Measurements from ENCODE around the gene KLLN.
"Not testable (repeated sequence)": the region's sequence is repeated elsewhere in the genome, so short reads cannot be mapped to it uniquely, and the experiment has no call there.

Gene KLLN

DNA sequence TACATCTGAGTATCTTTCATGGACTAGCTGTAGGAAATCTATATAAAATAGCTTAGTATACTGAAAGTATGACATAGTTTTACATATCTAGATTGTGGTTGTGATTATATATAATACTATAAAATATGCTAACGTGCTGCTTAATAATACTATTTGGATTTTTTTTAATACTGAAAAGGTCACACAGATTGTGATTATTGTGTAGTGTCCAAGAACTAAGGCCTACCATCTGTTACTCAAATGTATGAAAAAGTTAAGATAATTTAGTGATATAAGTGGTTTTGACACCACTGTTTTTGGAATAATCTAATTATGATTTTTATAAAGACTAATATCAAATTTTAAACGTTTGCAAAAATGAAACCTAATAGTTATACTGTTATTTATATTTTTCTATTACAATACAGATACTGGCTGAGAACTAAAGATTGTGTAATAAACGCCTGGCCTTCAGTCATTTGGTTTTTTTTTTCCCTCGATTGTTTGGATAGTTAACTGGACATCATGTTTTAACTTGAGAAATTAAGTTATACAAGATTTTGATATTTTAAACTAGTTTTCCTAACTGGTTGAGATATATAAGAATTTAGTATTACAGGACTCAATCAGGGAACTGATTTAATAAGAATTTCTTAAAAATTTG is 12.7 kb upstream of the KLLN start:
- peaks cover 45% of the 10 kb centered on the region for H3K36me3 Mint-ChIP-seq (ENCODE audit: low read depth)
- no peak overlapping the region for H3K4me3 Mint-ChIP-seq
- no peak overlapping the region for H3K27ac Mint-ChIP-seq
- H3K9me3 Mint-ChIP-seq, result no peaks in the 10 kb centered on the region
- peaks cover 22% of the 10 kb centered on the region for H3K4me1 Mint-ChIP-seq (ENCODE audit: low read depth)
- intact Hi-C loops (cut with micrococcal nuclease), result no loop called here
- H3K27me3 Mint-ChIP-seq, result no peaks in the 10 kb centered on the region

DNA sequence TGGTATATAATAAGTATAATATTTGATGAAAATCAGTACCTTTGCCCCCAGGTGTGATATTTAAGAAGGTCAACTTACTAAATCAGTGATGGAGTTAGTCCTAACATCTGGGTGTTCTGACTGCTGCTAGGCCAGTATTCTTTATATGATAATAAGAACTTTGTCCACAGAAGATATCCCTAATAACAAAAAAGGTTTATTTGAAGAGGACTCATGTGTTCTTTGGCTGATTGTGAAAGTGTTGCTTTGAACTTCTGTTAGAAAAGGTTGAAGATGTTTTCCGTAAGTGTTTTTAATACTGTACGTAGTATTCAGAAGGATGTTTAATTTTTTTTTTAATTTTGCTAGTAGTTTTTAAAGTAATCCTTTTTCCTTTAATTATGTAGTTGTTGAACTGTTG is 10.3 kb upstream of the KLLN start:
- Mint-ChIP-seq H3K9me3 (no peaks in the 10 kb centered on the region), H3K36me3 (ENCODE audit: low read depth) (peaks cover 28% of the 10 kb centered on the region), H3K4me1 (ENCODE audit: low read depth) (peaks cover 19% of the 10 kb centered on the region), H3K27ac (no peak overlapping the region), H3K27me3 (no peaks in the 10 kb centered on the region), H3K4me3 (no peak overlapping the region)
- intact Hi-C loops (cut with micrococcal nuclease), result loop anchor here (5.0 kb wide), 2 partner anchors 44 to 64 kb away; no protein-coding TSS in a partner anchor

DNA sequence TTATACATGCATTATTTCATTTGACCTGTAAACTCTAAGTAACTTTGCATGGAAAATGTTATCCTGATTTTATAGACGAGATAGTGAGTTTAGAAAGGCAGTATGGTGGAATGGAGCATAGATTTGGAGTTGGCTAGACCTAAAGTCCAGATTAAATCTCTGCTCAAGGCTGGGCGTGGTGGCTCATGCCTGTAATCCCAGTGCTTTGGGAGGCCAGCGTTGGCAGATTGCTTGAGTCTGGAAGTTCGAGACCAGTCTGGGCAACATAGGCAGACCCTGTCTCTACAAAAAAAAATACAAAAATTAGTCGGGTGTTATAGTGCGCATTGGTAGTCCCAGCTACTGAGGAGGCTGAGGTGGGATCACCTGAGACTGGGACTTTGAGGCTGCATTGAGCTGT is 9.5 kb upstream of the KLLN start:
- Mint-ChIP-seq H3K36me3 (ENCODE audit: low read depth) (peaks cover 20% of the 10 kb centered on the region), H3K4me3 (no peak overlapping the region), H3K4me1 (ENCODE audit: low read depth) (peaks cover 18% of the 10 kb centered on the region), H3K9me3 (no peaks in the 10 kb centered on the region), H3K27ac (no peak overlapping the region), H3K27me3 (no peaks in the 10 kb centered on the region)
- intact Hi-C loops (cut with micrococcal nuclease), result loop anchor here (5.0 kb wide), 2 partner anchors 44 to 64 kb away; no protein-coding TSS in a partner anchor

DNA sequence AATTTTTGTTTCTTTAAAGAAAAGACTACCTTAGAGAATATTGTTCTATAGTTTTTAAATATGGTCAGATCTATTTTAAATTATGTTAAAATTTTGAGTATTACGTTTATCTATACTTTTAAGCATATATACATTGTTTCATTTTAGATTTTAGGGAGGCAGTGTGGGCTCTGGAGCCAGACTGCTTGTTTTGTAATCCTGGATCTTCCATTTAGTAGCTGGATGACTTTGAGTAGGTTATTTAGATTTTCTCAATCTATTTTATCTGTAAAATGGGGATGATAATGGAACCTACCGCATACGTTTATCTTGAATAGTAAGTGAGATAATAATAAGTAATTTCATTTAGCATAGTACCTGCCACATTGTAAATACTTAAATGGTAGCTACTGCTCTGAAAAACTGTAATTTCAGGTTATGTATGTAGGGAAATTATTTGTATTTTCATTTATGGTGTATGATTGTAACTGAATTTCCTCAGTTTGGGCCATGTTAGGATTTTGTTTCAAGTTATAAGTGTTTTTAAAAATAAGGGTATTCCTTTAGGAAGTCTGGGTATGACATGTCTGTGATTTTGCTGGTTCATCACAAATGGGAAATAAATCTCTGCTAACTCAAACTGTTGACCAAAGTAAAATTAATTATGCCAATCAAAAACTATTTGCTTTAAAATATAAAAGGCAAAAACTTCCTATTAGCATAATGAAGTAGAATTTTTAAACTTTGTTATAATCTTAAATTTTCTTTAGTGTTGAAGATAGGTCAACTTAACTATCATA is 6.6 kb upstream of the KLLN start:
- Mint-ChIP-seq H3K4me3 (no peak overlapping the region), H3K27me3 (no peaks in the 10 kb centered on the region), H3K4me1 (ENCODE audit: low read depth) (peaks cover 27% of the 10 kb centered on the region), H3K36me3 (ENCODE audit: low read depth) (peaks cover 33% of the 10 kb centered on the region), H3K27ac (no peak overlapping the region), H3K9me3 (no peaks in the 10 kb centered on the region)
- intact Hi-C loops (cut with micrococcal nuclease), result loop anchor here (5.0 kb wide), 2 partner anchors 47 to 67 kb away; no protein-coding TSS in a partner anchor

DNA sequence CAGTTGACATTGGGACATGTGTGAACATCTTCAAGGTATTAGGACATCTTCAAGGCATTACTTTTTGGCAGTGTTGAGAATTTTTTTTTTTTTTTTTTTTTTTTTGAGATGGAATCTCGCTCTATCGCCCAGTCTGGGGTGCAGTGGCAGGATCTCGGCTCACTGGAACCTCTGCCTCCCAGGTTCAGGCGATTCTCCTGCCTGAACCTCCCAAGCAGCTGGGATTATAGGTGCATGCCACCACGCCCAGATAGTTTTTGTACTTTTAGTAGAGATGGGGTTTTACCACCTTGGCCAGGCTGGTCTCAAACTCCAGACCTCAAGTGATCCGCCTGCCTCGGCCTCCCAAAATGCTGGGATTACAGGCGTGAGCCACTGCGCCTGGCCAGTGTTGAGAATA is 5.8 kb upstream of the KLLN start:
- H3K27ac Mint-ChIP-seq; H3K9me3 Mint-ChIP-seq; intact Hi-C loops (cut with micrococcal nuclease); H3K27me3 Mint-ChIP-seq: not testable (repeated sequence)
- Mint-ChIP-seq H3K4me3 (peak overlapping the region; percentile 51), H3K36me3 (ENCODE audit: low read depth) (peaks cover 41% of the 10 kb centered on the region), H3K4me1 (ENCODE audit: low read depth) (peaks cover 27% of the 10 kb centered on the region)

DNA sequence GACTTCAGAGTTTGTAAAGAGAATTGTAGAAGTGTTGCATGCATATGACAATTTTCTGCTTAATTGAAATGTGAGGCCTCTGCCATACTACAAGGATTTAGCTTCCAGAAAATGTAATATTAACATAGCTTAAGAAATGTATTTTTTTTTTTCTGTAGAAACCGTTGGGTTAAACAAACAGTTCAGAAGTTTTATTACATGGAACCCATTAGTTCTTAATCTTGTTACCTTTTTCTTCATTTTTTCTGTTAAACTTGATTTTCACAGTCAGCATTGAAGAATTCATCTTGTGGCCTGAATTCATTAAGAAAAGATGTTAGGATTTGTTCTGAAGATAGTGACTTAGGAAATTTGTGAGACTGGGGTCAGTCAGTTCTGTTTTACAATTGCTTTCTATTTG is 4.9 kb upstream of the KLLN start:
- Mint-ChIP-seq H3K27me3 (no peaks in the 10 kb centered on the region), H3K36me3 (ENCODE audit: low read depth) (peaks cover 45% of the 10 kb centered on the region), H3K4me1 (ENCODE audit: low read depth) (peaks cover 27% of the 10 kb centered on the region), H3K27ac (no peak overlapping the region), H3K9me3 (no peaks in the 10 kb centered on the region), H3K4me3 (peak overlapping the region; percentile 51)
- intact Hi-C loops (cut with micrococcal nuclease), result no loop called here

DNA sequence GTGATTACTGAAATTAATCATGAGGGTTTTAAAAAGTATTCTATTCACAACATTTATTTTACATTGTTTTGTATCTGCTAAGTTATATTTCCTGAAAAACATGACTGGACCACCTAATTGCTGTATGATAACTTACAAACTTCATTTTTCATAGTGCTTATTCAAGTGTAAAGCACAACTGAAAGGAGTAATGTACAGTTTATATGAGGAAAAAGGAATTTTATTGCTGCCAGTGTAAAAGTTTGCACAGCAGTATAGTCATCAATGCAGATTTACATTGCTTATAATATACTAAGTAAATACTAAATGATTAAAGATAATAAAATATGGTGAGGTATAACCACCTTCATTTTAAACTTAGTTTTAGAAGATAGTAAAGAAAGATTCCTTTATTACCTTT is 4.1 kb upstream of the KLLN start:
- Mint-ChIP-seq H3K9me3 (no peaks in the 10 kb centered on the region), H3K27ac (peak overlapping the region; percentile 96), H3K36me3 (ENCODE audit: low read depth) (peaks cover 47% of the 10 kb centered on the region), H3K27me3 (no peaks in the 10 kb centered on the region), H3K4me1 (ENCODE audit: low read depth) (peaks cover 21% of the 10 kb centered on the region), H3K4me3 (peak overlapping the region; percentile 60)
- intact Hi-C loops (cut with micrococcal nuclease), result no loop called here

DNA sequence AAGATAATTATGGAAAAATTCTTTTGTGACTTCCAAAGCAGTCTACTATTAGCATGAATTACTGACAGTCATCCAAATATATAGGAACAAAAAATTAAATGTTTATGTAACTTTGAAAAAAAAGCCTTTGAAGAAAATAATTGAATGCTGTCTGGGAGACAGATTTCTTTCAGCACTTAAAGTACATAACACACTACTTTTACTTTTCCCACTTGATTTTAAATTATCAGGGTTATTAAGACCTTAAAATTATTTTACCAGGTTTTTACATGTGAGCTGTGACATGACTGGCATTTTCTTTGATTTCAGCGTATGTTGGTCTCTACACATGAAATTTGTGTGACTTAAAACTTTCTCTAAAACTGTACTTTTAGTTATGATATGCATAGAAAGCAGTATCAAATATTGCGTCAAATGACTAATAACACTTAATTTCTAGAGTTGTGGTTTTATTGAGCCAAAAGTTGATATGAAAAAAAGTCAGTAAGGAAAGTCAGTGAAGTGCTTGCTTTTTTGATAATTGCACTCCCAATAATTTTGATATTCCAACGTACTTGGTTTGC is 3.2 kb upstream of the KLLN start:
- intact Hi-C loops (cut with micrococcal nuclease), result no loop called here
- no peaks in the 10 kb centered on the region for H3K9me3 Mint-ChIP-seq
- no peaks in the 10 kb centered on the region for H3K27me3 Mint-ChIP-seq
- H3K27ac Mint-ChIP-seq, result peak overlapping the region; percentile 96
- peak overlapping the region; percentile 99 for H3K4me3 Mint-ChIP-seq
- H3K36me3 Mint-ChIP-seq (ENCODE audit: low read depth), result peaks cover 51% of the 10 kb centered on the region
- H3K4me1 Mint-ChIP-seq (ENCODE audit: low read depth), result peaks cover 26% of the 10 kb centered on the region

DNA sequence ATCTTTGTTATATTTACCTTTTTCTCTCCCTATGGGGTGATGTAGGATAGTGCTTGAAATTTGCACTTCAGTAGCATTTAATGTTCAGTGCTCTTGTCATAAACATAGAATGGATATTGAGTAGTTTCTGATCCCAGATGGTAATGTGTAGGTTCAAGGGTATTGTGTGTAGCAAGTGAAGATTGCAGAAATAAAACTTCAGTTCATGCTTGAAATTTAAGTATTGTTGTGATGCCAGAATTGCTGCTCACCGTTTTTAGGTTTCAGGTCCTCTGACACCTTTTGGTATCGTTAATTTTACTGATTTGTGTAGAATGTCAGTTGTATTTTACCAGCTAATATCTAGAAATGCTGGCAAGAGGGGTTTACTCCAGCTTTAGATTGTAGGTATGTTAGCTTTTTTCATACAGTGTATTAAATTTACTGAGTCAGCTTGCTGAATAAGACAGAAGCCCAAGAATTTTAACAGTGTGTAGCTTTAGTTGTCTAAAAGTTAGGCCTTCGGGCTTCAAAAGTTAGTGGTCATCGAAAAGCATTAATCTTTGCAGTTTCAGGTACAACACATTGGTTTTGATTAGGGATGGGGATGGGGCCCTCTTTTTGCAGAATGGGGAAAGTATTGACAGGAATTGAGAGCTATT is 2.0 kb upstream of the KLLN start:
- Mint-ChIP-seq H3K27me3 (no peaks in the 10 kb centered on the region), H3K27ac (peak overlapping the region; percentile 96), H3K4me3 (peak overlapping the region; percentile 99), H3K36me3 (ENCODE audit: low read depth) (peaks cover 43% of the 10 kb centered on the region), H3K4me1 (ENCODE audit: low read depth) (peaks cover 30% of the 10 kb centered on the region), H3K9me3 (no peaks in the 10 kb centered on the region)
- intact Hi-C loops (cut with micrococcal nuclease), result no loop called here

DNA sequence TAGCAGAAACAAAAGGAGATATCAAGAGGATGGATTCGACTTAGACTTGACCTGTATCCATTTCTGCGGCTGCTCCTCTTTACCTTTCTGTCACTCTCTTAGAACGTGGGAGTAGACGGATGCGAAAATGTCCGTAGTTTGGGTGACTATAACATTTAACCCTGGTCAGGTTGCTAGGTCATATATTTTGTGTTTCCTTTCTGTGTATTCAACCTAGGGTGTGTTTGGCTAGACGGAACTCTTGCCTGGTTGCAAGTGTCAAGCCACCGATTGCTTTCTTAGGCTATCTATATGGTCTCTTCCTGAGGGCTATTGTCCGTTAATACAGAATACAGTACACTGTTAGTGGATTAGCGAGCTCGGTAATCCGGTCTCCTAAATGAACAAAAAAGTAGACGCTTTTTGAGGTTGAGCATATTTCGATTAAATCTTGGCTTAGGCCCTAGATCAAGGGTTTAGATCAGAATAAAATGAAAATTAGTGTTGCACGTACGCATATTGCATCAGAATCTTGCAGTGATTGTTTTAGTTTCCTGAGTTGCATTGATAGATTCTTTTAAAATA is 1.2 kb upstream of the KLLN start:
- Mint-ChIP-seq H3K27me3 (no peaks in the 10 kb centered on the region), H3K4me1 (ENCODE audit: low read depth) (peaks cover 32% of the 10 kb centered on the region), H3K4me3 (peak overlapping the region; percentile 99), H3K27ac (peak overlapping the region; percentile 96), H3K36me3 (ENCODE audit: low read depth) (peaks cover 43% of the 10 kb centered on the region), H3K9me3 (no peaks in the 10 kb centered on the region)
- intact Hi-C loops (cut with micrococcal nuclease), result loop anchor here (5.0 kb wide), 2 partner anchors 253 to 688 kb away; no protein-coding TSS in a partner anchor

DNA sequence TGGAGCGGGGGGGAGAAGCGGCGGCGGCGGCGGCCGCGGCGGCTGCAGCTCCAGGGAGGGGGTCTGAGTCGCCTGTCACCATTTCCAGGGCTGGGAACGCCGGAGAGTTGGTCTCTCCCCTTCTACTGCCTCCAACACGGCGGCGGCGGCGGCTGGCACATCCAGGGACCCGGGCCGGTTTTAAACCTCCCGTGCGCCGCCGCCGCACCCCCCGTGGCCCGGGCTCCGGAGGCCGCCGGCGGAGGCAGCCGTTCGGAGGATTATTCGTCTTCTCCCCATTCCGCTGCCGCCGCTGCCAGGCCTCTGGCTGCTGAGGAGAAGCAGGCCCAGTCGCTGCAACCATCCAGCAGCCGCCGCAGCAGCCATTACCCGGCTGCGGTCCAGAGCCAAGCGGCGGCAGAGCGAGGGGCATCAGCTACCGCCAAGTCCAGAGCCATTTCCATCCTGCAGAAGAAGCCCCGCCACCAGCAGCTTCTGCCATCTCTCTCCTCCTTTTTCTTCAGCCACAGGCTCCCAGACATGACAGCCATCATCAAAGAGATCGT is 690 bp upstream of the KLLN start:
- H3K9me3 Mint-ChIP-seq, H3K27me3 Mint-ChIP-seq: not testable (repeated sequence)
- intact Hi-C loops (cut with micrococcal nuclease), result loop anchor here (2.0 to 5.0 kb wide), 4 partner anchors 203 to 688 kb away; no protein-coding TSS in a partner anchor
- Mint-ChIP-seq H3K36me3 (ENCODE audit: low read depth) (peaks cover 43% of the 10 kb centered on the region), H3K4me3 (peak overlapping the region; percentile 99), H3K4me1 (ENCODE audit: low read depth) (peaks cover 28% of the 10 kb centered on the region), H3K27ac (peak overlapping the region; percentile 96)

DNA sequence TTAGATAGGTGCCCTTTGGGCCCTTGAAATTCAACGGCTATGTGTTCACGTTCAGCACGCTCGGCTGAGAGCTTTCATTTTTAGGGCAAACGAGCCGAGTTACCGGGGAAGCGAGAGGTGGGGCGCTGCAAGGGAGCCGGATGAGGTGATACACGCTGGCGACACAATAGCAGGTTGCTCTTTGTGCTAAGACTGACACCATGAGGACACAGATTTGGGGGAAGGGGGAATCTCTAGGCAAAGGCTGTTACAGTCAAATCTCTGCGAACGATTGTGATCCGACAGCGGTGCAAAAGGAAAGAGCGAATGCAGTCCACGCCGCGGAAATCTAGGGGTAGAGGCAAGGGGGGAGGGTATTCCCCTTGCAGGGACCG is 667 bp downstream of the KLLN start:
- H3K4me3 Mint-ChIP-seq, result peak overlapping the region; percentile 99
- H3K4me1 Mint-ChIP-seq (ENCODE audit: low read depth), result peaks cover 28% of the 10 kb centered on the region
- peaks cover 43% of the 10 kb centered on the region for H3K36me3 Mint-ChIP-seq (ENCODE audit: low read depth)
- H3K9me3 Mint-ChIP-seq, result no peaks in the 10 kb centered on the region
- no peaks in the 10 kb centered on the region for H3K27me3 Mint-ChIP-seq
- intact Hi-C loops (cut with micrococcal nuclease), result loop anchor here (2.0 to 5.0 kb wide), 4 partner anchors 204 to 690 kb away; no protein-coding TSS in a partner anchor
- H3K27ac Mint-ChIP-seq, result peak overlapping the region; percentile 96

DNA sequence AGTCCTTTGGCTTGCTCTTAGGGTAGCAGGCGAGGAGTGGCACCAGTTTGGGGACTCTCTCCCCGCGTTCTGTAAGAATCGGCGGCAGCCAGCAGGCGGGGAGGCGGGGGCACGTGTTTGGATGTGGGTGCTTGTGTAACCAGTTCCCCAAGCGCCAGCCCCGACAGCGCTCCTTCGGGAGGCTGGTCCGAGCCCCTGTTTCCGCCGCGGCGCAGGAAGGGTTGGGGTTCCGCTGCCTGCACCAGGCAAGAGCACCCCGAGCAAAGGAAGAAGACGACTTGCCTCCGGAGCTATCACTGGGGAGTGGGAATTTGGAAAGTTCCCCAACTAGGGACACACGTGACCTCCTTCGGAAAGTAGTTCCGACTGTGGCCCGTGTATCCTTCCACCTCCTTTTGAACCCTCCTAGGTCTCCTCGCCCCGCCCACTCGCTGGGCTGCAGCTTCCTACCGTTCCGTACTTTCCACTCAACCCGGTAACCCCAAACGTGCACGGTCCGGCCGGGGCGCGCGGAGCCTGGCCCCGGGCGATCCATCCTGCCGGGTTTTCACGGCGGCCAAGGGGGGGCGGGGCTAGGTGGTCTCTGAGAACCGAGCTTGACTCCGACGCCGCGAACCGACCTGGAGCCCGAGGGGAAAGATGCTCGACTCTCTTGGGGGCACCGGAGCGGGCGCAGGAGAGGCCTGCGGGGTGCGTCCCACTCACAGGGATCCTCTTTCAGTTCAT is 1.2 kb downstream of the KLLN start:
- intact Hi-C loops (cut with micrococcal nuclease), result loop anchor here (2.0 to 5.0 kb wide), 4 partner anchors 205 to 690 kb away; no protein-coding TSS in a partner anchor
- H3K4me3 Mint-ChIP-seq, result peak overlapping the region; percentile 99
- H3K36me3 Mint-ChIP-seq (ENCODE audit: low read depth), result peaks cover 43% of the 10 kb centered on the region
- peaks cover 28% of the 10 kb centered on the region for H3K4me1 Mint-ChIP-seq (ENCODE audit: low read depth)
- peak overlapping the region; percentile 96 for H3K27ac Mint-ChIP-seq
- no peaks in the 10 kb centered on the region for H3K27me3 Mint-ChIP-seq
- H3K9me3 Mint-ChIP-seq, result no peaks in the 10 kb centered on the region

Data from dendritic cell treated with granulocyte-macrophage colony-stimulating factor and Interleukin-4, amounts not matched to agents 40 ng/mL and 50 ng/mL, for 4 days (primary cell).